Small intestine (tissue), 7 donors: ENCODE measurements around the gene ARID3A. TPM values are rescaled to one million over a fixed set of nuclear protein-coding genes. Genes with fewer than 3 reads are reported as not detected.

Experiments used
- DNase-seq, 2 donors: peaks; one replicate each; pipeline versions ENCODE4 v3.0.0 to v3.0.0-alpha.2; 2013
- FAIRE-seq: peaks from 2 replicates; lab custom pipeline; 2012; peaks lifted over from hg19 to GRCh38; lab: Jason Lieb, UNC
- H3K27ac ChIP-seq, 3 donors: one replicate each; pipeline ENCODE4 v1.5.1; 2013; ENCODE audit warnings: low read length in 2 of 3, mild to moderate bottlenecking in 2 of 3, control low read depth in 1 of 3, inconsistent platforms in 1 of 3, low read depth in 1 of 3, moderate library complexity in 1 of 3
- H3K27me3 ChIP-seq, 3 donors: one replicate each; pipeline ENCODE4 v1.6.1; 2013; ENCODE audit warnings: low read length in 3 of 3, inconsistent platforms in 1 of 3; ENCODE audit not compliant: control insufficient read depth in 3 of 3, insufficient read depth in 3 of 3
- H3K36me3 ChIP-seq, 3 donors: one replicate each; pipeline ENCODE4 v1.6.1; 2013; ENCODE audit warnings: low read length in 3 of 3, inconsistent platforms in 1 of 3, low read depth in 1 of 3, mild to moderate bottlenecking in 1 of 3, moderate library complexity in 1 of 3; ENCODE audit not compliant: control insufficient read depth in 3 of 3, insufficient read depth in 2 of 3
- H3K4me1 ChIP-seq, 3 donors: one replicate each; pipeline ENCODE4 v1.6.1; 2013; ENCODE audit warnings: low read length in 2 of 3, inconsistent platforms in 1 of 3, low read depth in 1 of 3, mild to moderate bottlenecking in 1 of 3, moderate library complexity in 1 of 3; ENCODE audit not compliant: control insufficient read depth in 3 of 3, insufficient read depth in 2 of 3
- H3K4me3 ChIP-seq, 3 donors: one replicate each; pipeline ENCODE4 v1.5.1; 2013; ENCODE audit warnings: low read length in 3 of 3, control low read depth in 1 of 3, inconsistent platforms in 1 of 3, low read depth in 1 of 3, mild to moderate bottlenecking in 1 of 3, moderate library complexity in 1 of 3
- H3K9me3 ChIP-seq, 2 donors: one replicate each; pipeline ENCODE4 v1.6.1; 2013; ENCODE audit warnings: low read depth in 1 of 2, low read length in 1 of 2; ENCODE audit not compliant: control insufficient read depth in 2 of 2, insufficient read depth in 1 of 2
- WGBS, 3 donors: extraction: QIAGEN DNeasy Blood & Tissue Kit; methylation state at CpG; one replicate each; pipeline ENCODE4 v1.1.7; 2013; 5-methylcytosine and 5-hydroxymethylcytosine counted together
- polyA plus RNA-seq, 4 donors: library from polyadenylated mRNA; stranded (reverse) in 3 of 4; unstranded in 1 of 4; fragments of 200-250 nt in 3 of 4; fragments of 120-200 nt in 1 of 4; gene quantifications; one replicate each; pipeline versions ENCODE4 v1.2.1 to v1.2.3, GENCODE V29; 2013
- donor health status: healthy with polysubstance abuse.
- donor health status: control.
- donor health status: control.
- donor health status: Bipolar disorder and iron deficiency.
- donor health status: healthy.

The ARID3A gene
- polyA plus RNA-seq, 4 donors = 1.3 to 242 (median 4.8) TPM

GRCh38 chr19:881385-882071, 44.3 kb upstream of the ARID3A start:
- DNase-seq = no peak
- WGBS, 3 donors = 98 to 99% (median 98%) methylated on average over 34 of the region's 34 CpGs
- H3K36me3 ChIP-seq = peaks cover 5 to 87% (median 15%) of the 10 kb centered on the region in 3 donors
- H3K4me1 ChIP-seq = no peaks in the 10 kb centered on the region
- H3K9me3 ChIP-seq = no peaks in the 10 kb centered on the region
- no peak for FAIRE-seq
- no peaks in the 10 kb centered on the region for H3K27me3 ChIP-seq
- H3K27ac ChIP-seq = no peak overlapping the region
- H3K4me3 ChIP-seq = no peak overlapping the region

DNA sequence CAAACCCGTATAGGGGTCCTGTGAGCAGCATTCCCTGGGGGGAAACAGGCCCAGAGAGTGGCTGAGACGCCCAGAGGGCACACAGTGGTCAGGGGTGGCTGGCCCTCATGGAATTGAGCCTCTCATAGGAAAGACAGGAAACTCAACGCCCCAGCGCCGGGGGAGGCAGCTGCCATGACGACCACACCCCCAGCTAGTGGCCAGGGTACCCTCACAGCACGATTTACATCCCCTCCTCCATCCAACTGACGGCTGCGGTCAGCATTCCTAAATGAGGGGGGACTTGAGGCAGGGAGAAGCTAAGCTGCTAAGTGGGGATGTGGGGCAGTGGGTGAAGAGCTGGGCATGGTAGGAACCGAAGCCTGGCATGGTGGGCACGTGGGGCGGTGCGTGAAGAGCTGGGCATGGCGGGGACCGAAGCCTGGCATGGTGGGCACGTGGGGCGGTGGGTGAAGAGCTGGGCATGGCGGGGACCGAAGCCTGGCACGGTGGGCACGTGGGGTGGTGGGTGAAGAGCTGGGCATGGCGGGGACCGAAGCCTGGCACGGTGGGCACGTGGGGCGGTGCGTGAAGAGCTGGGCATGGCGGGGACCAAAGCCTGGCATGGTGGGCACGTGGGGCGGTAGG, 42.9 kb upstream of the ARID3A start:
- WGBS, 3 donors = 92 to 97% (median 93%) methylated on average over 16 to 30 of the region's 30 CpGs
- Histone ChIP-seq H3K27me3 (no peaks in the 10 kb centered on the region), H3K27ac (no peak overlapping the region), H3K36me3 (peaks cover 5 to 92% (median 11%) of the 10 kb centered on the region in 3 donors), H3K4me1 (no peaks in the 10 kb centered on the region), H3K4me3 (no peak overlapping the region), H3K9me3 (no peaks in the 10 kb centered on the region)
- DNase-seq (no peak), FAIRE-seq (no peak)

- Histone ChIP-seq H3K27me3 (no peaks in the 10 kb centered on the region), H3K4me3 (no peak overlapping the region), H3K4me1 (no peaks in the 10 kb centered on the region), H3K27ac (no peak overlapping the region), H3K36me3 (peaks cover 5 to 95% (median 11%) of the 10 kb centered on the region in 3 donors), H3K9me3 (no peaks in the 10 kb centered on the region)
- no peak for FAIRE-seq
- WGBS, 3 donors = 88 to 90% (median 88%) methylated on average over 19 to 22 of the region's 22 CpGs
- DNase-seq = no peak
Measured at GRCh38 chr19:883661-884211, 42.1 kb upstream of the ARID3A start.

GRCh38 chr19:884420-885211, 41.2 kb upstream of the ARID3A start:
- Histone ChIP-seq H3K4me1 (no peaks in the 10 kb centered on the region), H3K27ac (no peak overlapping the region), H3K36me3 (peaks cover 5 to 98% (median 15%) of the 10 kb centered on the region in 3 donors), H3K27me3 (no peaks in the 10 kb centered on the region), H3K4me3 (no peak overlapping the region), H3K9me3 (no peaks in the 10 kb centered on the region)
- DNase-seq (no peak), FAIRE-seq (no peak)
- WGBS, 3 donors = 95 to 96% (median 95%) methylated on average over 42 to 51 of the region's 51 CpGs

GRCh38 chr19:885536-886224, 40.2 kb upstream of the ARID3A start:
- no peaks in the 10 kb centered on the region for H3K4me1 ChIP-seq
- no peaks in the 10 kb centered on the region for H3K27me3 ChIP-seq
- WGBS, 3 donors = 97 to 98% (median 97%) methylated on average over 56 to 64 of the region's 64 CpGs
- no peak overlapping the region for H3K27ac ChIP-seq
- H3K9me3 ChIP-seq = no peaks in the 10 kb centered on the region
- DNase-seq (no peak), FAIRE-seq (no peak)
- H3K36me3 ChIP-seq = peaks cover 5 to 98% (median 17%) of the 10 kb centered on the region in 3 donors
- no peak overlapping the region for H3K4me3 ChIP-seq

DNA sequence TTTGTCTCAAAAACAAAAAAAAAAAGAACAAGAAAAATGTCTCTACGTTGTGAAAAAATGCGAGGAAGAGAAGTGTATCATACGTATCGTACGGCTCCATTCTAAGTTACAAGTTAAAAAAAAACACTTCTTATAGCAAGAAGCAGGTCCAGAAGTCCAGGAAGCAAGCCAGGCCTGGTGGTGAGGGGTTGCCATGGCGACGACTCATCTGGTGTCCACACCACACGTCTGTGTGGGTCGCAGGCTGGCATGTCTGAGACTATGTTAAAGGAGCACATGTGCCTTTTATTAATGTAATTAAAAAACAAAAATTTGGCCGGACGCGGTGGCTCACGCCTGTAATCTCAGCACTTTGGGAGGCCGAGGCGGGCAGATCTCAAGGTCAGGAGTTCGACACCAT, 38.8 kb upstream of the ARID3A start:
- FAIRE-seq (no peak), DNase-seq (no peak)
- 85 to 91% (median 89%) methylated on average over 16 of the region's 16 CpGs for WGBS, 3 donors
- Histone ChIP-seq H3K27me3 (no peaks in the 10 kb centered on the region), H3K27ac (no peak overlapping the region), H3K4me3 (no peak overlapping the region), H3K36me3 (peaks cover 3 to 91% (median 9%) of the 10 kb centered on the region in 3 donors), H3K9me3 (no peaks in the 10 kb centered on the region), H3K4me1 (peaks cover 0 to 9% (median 4%) of the 10 kb centered on the region in 3 donors)

DNA sequence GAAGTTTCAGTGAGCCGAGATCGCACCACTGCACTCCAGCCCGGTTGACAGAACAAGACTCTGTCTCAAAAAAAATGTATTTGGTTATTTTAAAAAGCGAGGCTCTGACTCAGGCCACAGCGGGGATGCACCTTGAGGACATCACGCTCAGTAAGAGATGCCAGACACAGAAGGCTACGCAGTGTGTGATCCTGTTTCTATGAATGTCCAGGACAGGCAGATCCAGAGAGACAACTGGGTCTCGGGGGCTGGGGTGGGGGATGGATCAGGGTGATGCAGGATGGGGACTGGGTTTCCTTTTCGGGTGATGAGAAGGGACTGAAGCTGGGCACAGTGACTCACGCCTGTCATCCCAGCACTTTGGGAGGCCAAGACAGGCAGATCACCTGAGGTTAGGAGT, 38.2 kb upstream of the ARID3A start:
- no peak overlapping the region for H3K27ac ChIP-seq
- no peaks in the 10 kb centered on the region for H3K27me3 ChIP-seq
- H3K36me3 ChIP-seq = peaks cover 3 to 86% (median 9%) of the 10 kb centered on the region in 3 donors
- no peak overlapping the region for H3K4me3 ChIP-seq
- H3K9me3 ChIP-seq = no peaks in the 10 kb centered on the region
- 95 to 97% (median 95%) methylated on average over 10 of the region's 10 CpGs for WGBS, 3 donors
- DNase-seq (no peak), FAIRE-seq (no peak)
- peaks cover 0 to 12% (median 5%) of the 10 kb centered on the region in 3 donors for H3K4me1 ChIP-seq
